GM21528 (cell line): ENCODE measurements around the gene STAT6.
"Not testable (repeated sequence)": the region's sequence is repeated elsewhere in the genome, so short reads cannot be mapped to it uniquely, and the experiment has no call there.

Experiments used
- ATAC-seq: cut with Tn5 transposase; IDR thresholded peaks from one replicate; pipeline ENCODE4 v1.9.1; 2021; ENCODE audit warnings: mild to moderate bottlenecking, moderate library complexity; ENCODE audit not compliant: unreplicated experiment, low FRiP score

The STAT6 gene

GRCh38 chr12:57091638-57092528 is 19.3 kb downstream of the STAT6 start:
- no peak for ATAC-seq

GRCh38 chr12:57090924-57091637 is 20.1 kb downstream of the STAT6 start:
- no peak for ATAC-seq

DNA sequence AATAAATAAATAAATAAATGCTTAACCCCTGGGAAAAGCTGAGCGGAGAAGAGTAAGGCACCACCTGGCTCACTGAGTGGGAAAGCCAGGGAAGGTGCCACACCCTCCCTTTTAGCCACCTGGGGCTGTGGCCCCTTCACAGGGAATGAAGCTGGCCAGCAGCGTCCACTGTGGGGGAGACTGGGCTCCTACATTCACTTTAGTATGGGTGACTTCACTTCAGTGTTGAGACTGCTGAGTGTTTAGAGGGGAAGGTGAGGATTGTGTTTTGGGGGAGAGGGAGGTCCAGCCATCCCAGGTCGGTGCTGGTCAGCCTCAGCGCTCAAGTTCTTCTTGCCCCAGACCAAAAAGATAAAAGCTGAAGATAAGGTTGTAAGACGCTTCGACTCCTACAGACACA is 20.7 kb downstream of the STAT6 start:
- no peak for ATAC-seq

DNA sequence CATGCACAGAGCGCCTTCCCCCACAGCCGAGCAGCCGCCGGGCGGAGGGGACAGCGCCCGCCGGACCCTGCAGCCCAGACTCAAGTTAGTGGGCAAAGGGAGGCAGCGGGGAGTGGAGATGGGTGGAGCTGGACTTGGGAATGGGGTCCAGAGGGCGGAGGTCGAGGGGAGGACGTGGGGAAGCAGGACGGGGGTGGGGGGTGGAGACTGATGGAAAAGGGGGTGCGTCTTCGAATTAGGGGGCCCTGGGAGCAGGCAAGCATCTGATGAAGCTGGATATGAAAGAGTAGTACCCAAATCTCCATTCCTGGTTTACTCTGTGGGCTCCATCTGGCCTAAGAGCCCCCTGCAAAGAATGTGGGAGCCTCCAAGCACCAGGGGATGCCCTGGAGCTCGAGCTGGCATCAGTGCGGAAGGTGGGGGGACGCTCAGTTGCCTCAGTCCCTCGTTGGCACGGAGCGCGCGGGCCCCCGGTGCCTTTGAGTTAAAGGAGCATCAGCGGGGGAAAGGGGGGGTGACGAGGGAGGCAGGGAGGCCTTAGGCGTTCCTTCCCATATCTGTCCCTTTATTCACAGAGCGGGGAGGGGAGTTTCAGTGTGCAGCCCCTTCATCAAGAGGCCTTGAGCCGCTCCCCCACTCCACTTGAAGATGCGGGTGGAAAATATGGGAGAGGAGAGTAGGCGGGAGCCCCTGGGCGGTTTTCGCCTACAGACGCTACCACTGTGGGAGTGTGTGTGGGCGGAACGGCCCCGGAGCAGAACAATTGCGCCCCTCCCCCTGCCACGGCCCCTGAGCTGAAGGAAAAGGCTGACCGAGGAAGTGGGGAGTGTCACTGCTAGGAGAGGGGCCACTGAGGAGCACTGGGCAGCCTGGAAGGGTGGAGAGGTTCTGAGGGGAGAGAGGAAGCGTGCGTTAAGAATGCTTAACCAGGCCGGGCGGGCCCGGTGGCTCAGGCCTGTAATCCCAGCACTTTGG is 21.6 kb downstream of the STAT6 start:
- ATAC-seq = no peak

- peak; percentile 47 for ATAC-seq
These were observed 22.6 kb downstream of the STAT6 start, which contains the start of gene NAB2 for GRCh38 chr12:57088354-57089270. TSS of gene NAB2 (plus strand) at chr12:57089114. CDS start at chr12:57089272, 158 bp downstream.

- ATAC-seq = peak; percentile 35
These were observed 23.3 kb downstream of the STAT6 start for GRCh38 chr12:57087691-57088353.

DNA sequence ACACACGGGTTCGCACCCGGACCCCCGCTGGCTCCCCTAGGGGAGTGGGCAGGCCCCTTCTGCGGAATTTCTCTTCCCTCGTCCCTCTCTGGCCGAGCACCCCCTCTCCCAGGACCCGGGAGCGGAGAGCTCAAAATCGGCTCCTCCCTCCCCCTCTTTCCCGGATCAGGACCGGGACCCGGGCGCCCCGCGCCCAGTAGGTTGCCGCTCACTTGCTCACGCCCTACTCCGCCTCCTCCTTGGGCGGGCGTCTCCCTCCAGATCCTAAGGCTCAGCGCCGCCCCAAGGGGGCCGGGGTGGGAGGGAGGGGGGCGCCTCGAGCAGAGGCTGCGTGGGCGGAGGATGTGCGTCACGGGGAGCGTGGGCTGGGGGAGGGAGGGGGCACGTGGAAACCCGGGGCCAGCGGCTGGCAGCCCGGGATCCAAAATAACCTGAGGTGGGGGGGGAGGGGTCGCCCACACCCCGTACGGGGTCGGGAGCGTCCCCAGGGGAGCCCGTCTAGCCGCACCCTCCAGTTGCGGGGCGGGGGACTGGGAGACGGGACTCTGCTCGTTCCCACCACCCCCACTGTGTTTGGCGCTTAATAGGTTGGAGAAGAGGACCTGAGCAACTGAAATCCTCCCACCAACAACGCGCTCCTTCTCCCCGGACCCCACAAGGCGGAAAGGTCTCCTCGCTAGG is 24.0 kb downstream of the STAT6 start:
- peak; percentile 25 for ATAC-seq

DNA sequence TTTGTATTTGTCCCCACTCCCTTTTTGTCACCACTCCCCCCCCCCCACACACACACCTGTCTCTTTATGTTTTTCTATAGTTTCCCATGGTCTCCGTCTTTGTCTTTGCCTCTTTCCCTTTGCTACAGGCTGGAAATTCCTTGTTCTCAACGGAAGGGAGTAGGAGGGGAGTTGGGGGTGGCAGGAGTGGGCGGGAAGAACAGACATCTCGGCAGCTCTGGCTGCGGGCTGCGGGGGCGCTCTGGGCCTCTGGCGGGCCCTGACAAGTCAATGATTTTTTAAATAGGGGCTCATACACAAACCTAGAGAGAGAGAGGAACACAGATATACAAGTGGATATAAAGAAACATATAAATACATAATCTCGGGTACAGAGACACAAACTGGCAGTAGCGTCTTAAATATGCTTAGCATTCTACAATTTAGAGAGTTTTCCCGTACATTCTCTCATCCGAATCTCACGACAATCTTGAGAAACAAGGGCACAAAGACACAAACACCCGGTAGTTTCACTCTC is 24.6 kb downstream of the STAT6 start:
- ATAC-seq = no peak

- no peak for ATAC-seq
These were observed 25.1 kb downstream of the STAT6 start for GRCh38 chr12:57085999-57086492.

DNA sequence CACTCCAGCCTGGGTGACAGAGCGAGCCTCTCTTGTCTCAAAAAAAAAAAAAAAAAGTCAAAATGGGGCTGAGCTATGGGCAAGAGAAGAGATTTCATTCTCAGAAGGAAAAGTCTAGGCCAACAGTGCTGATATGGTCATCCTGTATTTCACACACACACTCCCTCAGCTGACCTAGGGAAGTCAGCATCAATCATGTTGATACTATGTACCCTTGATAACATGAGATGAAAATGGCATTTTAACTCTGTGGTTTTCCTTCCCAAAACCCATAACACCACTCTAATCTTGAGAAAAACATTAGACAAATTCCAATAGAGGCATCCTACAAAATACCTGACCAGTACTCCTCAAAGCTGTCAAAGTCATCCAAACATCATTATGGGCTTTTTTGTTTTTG is 30.3 kb downstream of the STAT6 start:
- no peak for ATAC-seq

DNA sequence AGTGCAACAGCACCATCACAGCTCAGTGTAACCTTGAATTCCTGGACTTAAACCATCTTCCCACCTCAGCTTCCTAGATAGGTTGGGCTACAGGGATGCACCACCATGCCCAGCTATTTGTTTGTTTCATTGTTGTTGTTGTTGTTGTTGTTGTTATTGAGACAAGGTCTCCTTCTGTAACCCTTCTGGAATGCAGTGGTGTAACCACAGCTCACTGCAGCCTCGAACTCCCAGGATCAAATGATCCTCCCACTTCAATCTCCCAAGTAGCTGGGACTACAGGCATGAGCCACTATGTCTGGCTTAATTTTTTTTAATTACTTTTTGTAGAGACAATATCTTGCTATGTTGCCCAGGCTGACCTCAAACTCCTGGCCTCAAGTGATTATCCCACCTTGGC is 31.3 kb downstream of the STAT6 start:
- ATAC-seq = no peak

GRCh38 chr12:57078519-57079404 is 32.4 kb downstream of the STAT6 start, which contains the start of gene NEMP1:
TSS of gene NEMP1 (minus strand) at chr12:57078791. CDS start at chr12:57078745, 46 bp downstream.
- ATAC-seq = peak; percentile 97

DNA sequence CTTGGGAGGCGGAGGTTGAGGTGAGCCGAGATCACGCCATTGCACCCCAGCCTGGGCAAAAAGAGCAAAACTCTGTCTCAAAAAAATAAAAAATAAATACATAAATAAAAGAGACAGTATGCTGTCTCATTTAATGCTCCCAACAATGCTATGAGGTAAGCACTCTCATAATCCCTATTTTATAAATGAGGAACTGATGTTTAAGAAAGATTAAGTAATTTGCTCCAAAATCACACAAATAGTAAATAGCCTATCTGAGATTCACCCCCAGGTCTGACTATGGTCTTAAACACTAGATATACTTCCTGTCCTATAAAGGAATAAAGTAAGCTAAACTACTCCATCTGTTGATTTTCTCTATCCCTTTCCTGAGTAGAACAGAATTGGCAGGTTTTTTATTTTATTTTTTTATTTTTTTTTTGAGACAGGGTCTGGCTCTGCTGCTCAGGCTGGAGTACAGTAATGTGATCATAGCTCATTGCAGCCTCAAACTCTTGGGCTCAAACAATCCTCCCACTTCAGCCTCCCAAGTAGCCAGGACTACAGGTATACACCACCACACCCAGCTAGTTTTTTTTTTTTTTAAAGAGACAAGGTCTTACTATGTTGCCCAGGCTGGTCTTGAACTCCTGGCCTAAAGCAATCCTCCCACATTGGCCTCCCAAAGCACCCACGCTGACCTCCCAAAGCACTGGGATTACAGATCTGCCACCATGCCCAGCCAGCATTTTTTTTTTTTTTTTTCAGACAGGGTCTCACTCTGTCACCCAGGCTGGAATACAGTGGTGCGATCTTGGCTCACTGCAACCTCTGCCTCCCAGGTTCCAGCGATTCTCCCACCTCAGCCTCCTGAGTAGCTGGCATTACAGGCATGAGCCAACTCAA is 37.4 kb downstream of the STAT6 start:
- ATAC-seq = not testable (repeated sequence)

DNA sequence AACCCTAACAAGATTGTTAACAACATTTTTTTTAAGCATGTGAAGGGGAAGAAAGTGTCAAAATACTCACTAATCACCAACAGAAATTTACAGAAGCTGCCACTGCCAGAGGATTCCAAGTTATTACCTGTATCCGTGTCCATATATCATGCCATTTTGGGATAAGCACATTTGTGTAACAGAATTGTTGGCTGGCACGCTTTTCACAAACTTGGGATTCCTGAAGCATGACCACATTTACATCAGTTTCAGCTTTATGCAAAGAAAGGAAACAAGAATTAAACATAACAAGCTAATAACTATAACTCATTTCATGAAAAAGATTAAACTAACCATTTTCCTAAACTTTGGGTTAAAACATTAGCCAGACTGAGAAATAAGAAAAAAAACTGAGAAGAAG is 38.5 kb downstream of the STAT6 start:
- no peak for ATAC-seq

- peak; percentile 63 for ATAC-seq
These were observed 41.6 kb downstream of the STAT6 start for GRCh38 chr12:57069523-57069922.

- no peak for ATAC-seq
These were observed 44.9 kb downstream of the STAT6 start for GRCh38 chr12:57066245-57066644.
